Mesothelial cell of epicardium (in vitro differentiated cells): ENCODE data around the gene SPTBN1. TPM values are rescaled to one million over a fixed set of nuclear protein-coding genes. Genes with fewer than 3 reads are reported as not detected.
A peak's percentile ranks its signal among the peaks of the same experiment; 100 is the strongest.
"Not testable (repeated sequence)": the region's sequence is repeated elsewhere in the genome, so short reads cannot be mapped to it uniquely, and the experiment has no call there.

Experiments used
- DNase-seq, 2 experiments: peaks; one replicate each; pipeline ENCODE4 v3.0.0; 2021; ENCODE audit warnings: low spot score in 2 of 2; ENCODE audit not compliant: unreplicated experiment in 2 of 2
- H3K27ac Mint-ChIP-seq: 2 replicates; pipeline ENCODE4 v1.8.0; 2021; ENCODE audit warnings: mixed read lengths
- H3K27me3 Mint-ChIP-seq: 2 replicates; pipeline ENCODE4 v1.8.0; 2021; ENCODE audit warnings: low read depth, mixed read lengths
- H3K36me3 Mint-ChIP-seq: 2 replicates; pipeline ENCODE4 v1.8.0; 2021; ENCODE audit warnings: mixed read lengths
- H3K4me1 Mint-ChIP-seq: 2 replicates; pipeline ENCODE4 v1.8.0; 2021; ENCODE audit warnings: mixed read lengths
- H3K4me3 Mint-ChIP-seq: 2 replicates; pipeline ENCODE4 v1.8.0; 2021; ENCODE audit warnings: mild to moderate bottlenecking, moderate library complexity, mixed read lengths
- H3K9me3 Mint-ChIP-seq: 2 replicates; pipeline ENCODE4 v1.8.0; 2021; ENCODE audit warnings: mixed read lengths
- CTCF ChIP-seq: fragments of 200-600 bp; sonication (generic); IDR thresholded peaks from one replicate; pipeline ENCODE4 v1.5.0; 2021; ENCODE audit warnings: antibody characterized with exemption; ENCODE audit not compliant: unreplicated experiment
- total RNA-seq: library from RNA; stranded (reverse); gene quantifications from 3 replicates; pipeline ENCODE4 v1.2.1, GENCODE V29; 2021

SPTBN1 gene
- total RNA-seq, 1 donor from 2014 or later = 281 TPM

GRCh38 chr2:54516842-54517241, 60.7 kb downstream of the SPTBN1 start:
- H3K36me3 Mint-ChIP-seq = no peaks in the 10 kb centered on the region
- TF ChIP-seq CTCF = no peak
- no peaks in the 10 kb centered on the region for H3K27me3 Mint-ChIP-seq
- H3K9me3 Mint-ChIP-seq = no peaks in the 10 kb centered on the region
- no peak overlapping the region for H3K27ac Mint-ChIP-seq
- no peak for DNase-seq
- no peak overlapping the region for H3K4me3 Mint-ChIP-seq
- H3K4me1 Mint-ChIP-seq = peaks cover 27% of the 10 kb centered on the region

DNA sequence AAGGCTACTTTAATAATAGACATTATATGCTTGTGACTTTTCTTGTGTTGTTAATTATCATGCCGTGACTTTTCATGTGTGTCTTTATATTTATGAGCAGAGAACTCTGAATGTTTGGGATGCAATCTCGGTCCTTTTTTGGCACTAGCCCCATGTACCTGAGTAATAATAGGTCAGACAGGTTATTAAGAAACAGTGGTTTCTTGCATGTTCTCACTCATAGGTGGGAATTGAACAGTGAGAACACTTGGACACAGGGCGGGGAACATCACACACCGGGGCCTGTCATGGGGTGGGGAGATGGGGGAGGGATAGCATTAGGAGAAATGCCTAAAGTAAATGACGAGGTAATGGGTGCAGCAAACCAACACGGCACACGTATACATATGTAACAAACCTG, 61.9 kb downstream of the SPTBN1 start:
- H3K27me3 Mint-ChIP-seq, H3K36me3 Mint-ChIP-seq: not testable (repeated sequence)
- H3K4me1 Mint-ChIP-seq = peaks cover 30% of the 10 kb centered on the region

DNA sequence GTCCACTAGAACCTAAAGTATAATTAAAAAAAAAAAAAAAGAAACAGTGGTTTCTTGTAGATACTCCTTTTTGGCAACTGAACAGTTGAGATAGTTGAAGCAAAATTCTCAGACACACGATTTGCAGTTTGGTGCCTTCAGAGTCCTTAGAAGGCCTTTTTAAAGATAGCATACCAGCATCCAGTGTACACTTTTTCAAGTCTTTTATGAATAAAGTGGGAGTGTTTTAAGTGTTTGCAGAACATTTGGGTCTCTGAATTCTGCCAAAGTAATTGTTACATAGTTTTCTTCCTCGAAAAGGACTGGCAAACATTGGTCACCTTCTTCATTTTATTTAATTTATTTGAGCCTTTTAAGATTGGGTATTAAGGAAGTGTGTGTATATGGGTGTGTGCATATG, 62.3 kb downstream of the SPTBN1 start:
- H3K27ac Mint-ChIP-seq = no peak overlapping the region
- no peaks in the 10 kb centered on the region for H3K36me3 Mint-ChIP-seq
- TF ChIP-seq CTCF = no peak
- no peaks in the 10 kb centered on the region for H3K27me3 Mint-ChIP-seq
- no peaks in the 10 kb centered on the region for H3K9me3 Mint-ChIP-seq
- no peak overlapping the region for H3K4me3 Mint-ChIP-seq
- DNase-seq = no peak
- peaks cover 32% of the 10 kb centered on the region for H3K4me1 Mint-ChIP-seq

More for the DNA sequence above, 61.9 kb downstream of the SPTBN1 start:
- DNase-seq, H3K4me3 Mint-ChIP-seq, H3K27ac Mint-ChIP-seq, H3K9me3 Mint-ChIP-seq: not testable (repeated sequence)

GRCh38 chr2:54519841-54520459, 63.8 kb downstream of the SPTBN1 start:
- Mint-ChIP-seq H3K36me3 (no peaks in the 10 kb centered on the region), H3K9me3 (no peaks in the 10 kb centered on the region), H3K4me3 (no peak overlapping the region), H3K4me1 (peaks cover 35% of the 10 kb centered on the region), H3K27ac (no peak overlapping the region), H3K27me3 (no peaks in the 10 kb centered on the region)
- DNase-seq = no peak
- TF ChIP-seq CTCF = no peak

- no peak overlapping the region for H3K4me3 Mint-ChIP-seq
- TF ChIP-seq CTCF = no peak
- no peaks in the 10 kb centered on the region for H3K36me3 Mint-ChIP-seq
- H3K4me1 Mint-ChIP-seq = peaks cover 32% of the 10 kb centered on the region
- no peak for DNase-seq
- H3K27me3 Mint-ChIP-seq = no peaks in the 10 kb centered on the region
- no peaks in the 10 kb centered on the region for H3K9me3 Mint-ChIP-seq
- no peak overlapping the region for H3K27ac Mint-ChIP-seq
Measured at GRCh38 chr2:54520687-54521086, 64.6 kb downstream of the SPTBN1 start.

DNA sequence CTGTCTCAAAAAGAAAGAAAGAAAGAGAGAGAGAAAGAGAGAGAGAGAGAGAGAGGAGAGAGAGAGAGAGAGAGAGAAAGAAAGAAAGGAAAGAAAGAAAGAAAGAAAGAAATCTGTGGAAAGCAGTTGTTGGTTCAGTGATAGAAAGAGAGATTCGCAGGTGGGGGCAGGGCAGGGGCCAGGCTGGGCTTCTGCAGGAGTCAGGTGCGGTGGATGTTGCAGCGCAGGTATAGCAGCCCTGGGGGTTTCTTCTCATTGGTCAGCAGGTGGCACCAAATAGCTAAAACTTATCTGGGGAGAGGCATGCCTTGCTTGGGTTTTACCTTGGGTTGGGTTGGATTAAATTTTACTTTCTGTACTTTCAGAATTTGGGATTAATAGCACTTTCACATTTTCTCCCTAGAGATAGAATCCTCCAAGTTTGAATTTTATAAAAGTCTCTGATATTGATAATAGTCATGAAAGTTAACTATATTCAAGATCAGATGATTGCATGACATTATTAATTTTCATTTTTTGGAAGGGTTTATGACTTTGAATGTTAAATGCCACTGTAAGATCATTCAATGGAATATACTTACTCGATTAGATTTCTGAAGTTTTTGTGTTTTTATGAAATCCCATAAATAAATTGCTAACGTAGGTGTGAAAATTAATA, 66.6 kb downstream of the SPTBN1 start:
- no peaks in the 10 kb centered on the region for H3K27me3 Mint-ChIP-seq
- no peak for TF ChIP-seq CTCF
- H3K4me1 Mint-ChIP-seq = peaks cover 32% of the 10 kb centered on the region
- H3K4me3 Mint-ChIP-seq = no peak overlapping the region
- no peak overlapping the region for H3K27ac Mint-ChIP-seq
- DNase-seq = peak in 1 of 2 experiments; percentile 48
- peaks cover 12% of the 10 kb centered on the region for H3K36me3 Mint-ChIP-seq
- H3K9me3 Mint-ChIP-seq = no peaks in the 10 kb centered on the region
